Measurements from ENCODE around the gene PRUNE2. TPM values are rescaled to one million over a fixed set of nuclear protein-coding genes. Genes with fewer than 3 reads are reported as not detected.

The PRUNE2 gene
- total and polyA plus RNA-seq, 9 donors, result 2.5 to 45.8 (median 13.7) TPM

- Histone ChIP-seq H3K4me3 (no peak overlapping the region), H3K4me1 (ENCODE audit: insufficient read depth) (no peaks in the 10 kb centered on the region), H3K27me3 (no peaks in the 10 kb centered on the region), H3K36me3 (no peaks in the 10 kb centered on the region), H3K9me3 (no peaks in the 10 kb centered on the region), H3K27ac (no peak overlapping the region)
- no peak for DNase-seq
- WGBS, 3 donors, result 60 to 71% (median 64%) methylated on average over 6 of the region's 6 CpGs
- intact Hi-C loops (cut with DNase I), result no loop called here
- TF ChIP-seq EP300 (IDR thresholded peaks at IDR 0.05) (no peak), CTCF (IDR thresholded peaks at IDR 0.05) (no peak), POLR2A (IDR thresholded peaks at IDR 0.05) (no peak)
These were observed 313.6 kb downstream of the PRUNE2 start for GRCh38 chr9:76592091-76592973.

GRCh38 chr9:76591256-76591950 is 314.5 kb downstream of the PRUNE2 start:
- TF ChIP-seq CTCF (IDR thresholded peaks at IDR 0.05) (no peak), EP300 (IDR thresholded peaks at IDR 0.05) (no peak), POLR2A (IDR thresholded peaks at IDR 0.05) (no peak)
- intact Hi-C loops (cut with DNase I), result no loop called here
- WGBS, 3 donors, result 69 to 74% (median 70%) methylated on average over 4 of the region's 4 CpGs
- Histone ChIP-seq H3K36me3 (no peaks in the 10 kb centered on the region), H3K4me3 (no peak overlapping the region), H3K9me3 (no peaks in the 10 kb centered on the region), H3K27ac (no peak overlapping the region), H3K4me1 (ENCODE audit: insufficient read depth) (no peaks in the 10 kb centered on the region), H3K27me3 (no peaks in the 10 kb centered on the region)
- no peak for DNase-seq

- Histone ChIP-seq H3K4me1 (ENCODE audit: insufficient read depth) (no peaks in the 10 kb centered on the region), H3K27me3 (no peaks in the 10 kb centered on the region), H3K36me3 (no peaks in the 10 kb centered on the region), H3K9me3 (no peaks in the 10 kb centered on the region), H3K27ac (no peak overlapping the region), H3K4me3 (no peak overlapping the region)
- intact Hi-C loops (cut with DNase I), result no loop called here
- TF ChIP-seq POLR2A (IDR thresholded peaks at IDR 0.05) (no peak), CTCF (IDR thresholded peaks at IDR 0.05) (no peak), EP300 (IDR thresholded peaks at IDR 0.05) (no peak)
- DNase-seq, result no peak
These were observed 317.6 kb downstream of the PRUNE2 start for GRCh38 chr9:76588316-76588715.

GRCh38 chr9:76586390-76587314 is 319.3 kb downstream of the PRUNE2 start:
- Histone ChIP-seq H3K36me3 (no peaks in the 10 kb centered on the region), H3K4me3 (no peak overlapping the region), H3K4me1 (ENCODE audit: insufficient read depth) (no peaks in the 10 kb centered on the region), H3K27me3 (no peaks in the 10 kb centered on the region), H3K9me3 (no peaks in the 10 kb centered on the region), H3K27ac (no peak overlapping the region)
- intact Hi-C loops (cut with DNase I), result no loop called here
- DNase-seq, result no peak
- 61 to 76% (median 70%) methylated on average over 6 of the region's 6 CpGs for WGBS, 3 donors
- TF ChIP-seq CTCF (IDR thresholded peaks at IDR 0.05) (no peak), EP300 (IDR thresholded peaks at IDR 0.05) (no peak), POLR2A (IDR thresholded peaks at IDR 0.05) (no peak)
